ENCODE data around the gene GPR146.

DNA sequence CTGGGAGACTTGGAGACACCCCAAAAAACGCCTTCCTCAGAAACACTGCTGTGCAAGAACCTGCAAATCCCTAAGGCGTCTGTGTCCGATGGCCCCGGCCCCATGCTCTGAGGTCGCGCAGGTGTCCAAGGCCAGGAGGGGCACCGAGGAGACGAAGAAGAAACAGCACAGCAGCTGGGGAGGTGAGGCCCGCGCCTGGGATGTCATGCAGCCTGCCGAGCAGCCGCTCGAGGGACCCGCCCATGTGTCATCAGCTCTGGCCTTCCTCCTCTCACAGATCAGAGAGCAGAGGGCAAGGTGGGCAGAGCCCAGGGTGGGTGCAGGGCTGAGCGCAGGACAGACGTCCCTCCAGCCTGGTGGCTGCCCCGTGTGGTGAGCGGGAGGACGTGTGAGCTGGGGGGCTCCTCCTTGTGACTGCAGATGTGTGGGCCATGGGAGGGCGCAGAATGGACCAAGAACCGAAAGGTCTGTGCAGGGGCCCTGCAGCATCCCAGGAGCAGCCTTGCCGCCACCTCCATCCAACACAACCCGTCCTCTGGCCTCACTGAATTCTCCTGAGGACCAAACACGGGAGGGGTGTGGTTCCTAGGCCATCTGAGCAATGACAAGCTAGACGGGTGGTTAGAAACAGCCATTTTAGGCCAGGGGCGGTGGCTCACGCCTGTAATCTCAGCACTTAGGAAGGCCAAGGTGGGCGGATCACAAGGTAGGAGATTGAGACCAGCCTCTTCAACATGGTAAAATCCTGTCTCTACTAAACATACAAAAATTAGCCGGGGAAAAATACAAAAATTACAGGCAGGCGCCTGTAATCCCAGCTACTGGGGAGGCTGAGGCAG is 30.5 kb downstream of the GPR146 start:
- TF ChIP-seq POLR2A (IDR thresholded peaks at IDR 0.05) = no peak
- TF ChIP-seq, protein P1, sequence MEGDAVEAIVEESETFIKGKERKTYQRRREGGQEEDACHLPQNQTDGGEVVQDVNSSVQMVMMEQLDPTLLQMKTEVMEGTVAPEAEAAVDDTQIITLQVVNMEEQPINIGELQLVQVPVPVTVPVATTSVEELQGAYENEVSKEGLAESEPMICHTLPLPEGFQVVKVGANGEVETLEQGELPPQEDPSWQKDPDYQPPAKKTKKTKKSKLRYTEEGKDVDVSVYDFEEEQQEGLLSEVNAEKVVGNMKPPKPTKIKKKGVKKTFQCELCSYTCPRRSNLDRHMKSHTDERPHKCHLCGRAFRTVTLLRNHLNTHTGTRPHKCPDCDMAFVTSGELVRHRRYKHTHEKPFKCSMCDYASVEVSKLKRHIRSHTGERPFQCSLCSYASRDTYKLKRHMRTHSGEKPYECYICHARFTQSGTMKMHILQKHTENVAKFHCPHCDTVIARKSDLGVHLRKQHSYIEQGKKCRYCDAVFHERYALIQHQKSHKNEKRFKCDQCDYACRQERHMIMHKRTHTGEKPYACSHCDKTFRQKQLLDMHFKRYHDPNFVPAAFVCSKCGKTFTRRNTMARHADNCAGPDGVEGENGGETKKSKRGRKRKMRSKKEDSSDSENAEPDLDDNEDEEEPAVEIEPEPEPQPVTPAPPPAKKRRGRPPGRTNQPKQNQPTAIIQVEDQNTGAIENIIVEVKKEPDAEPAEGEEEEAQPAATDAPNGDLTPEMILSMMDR (IDR thresholded peaks at IDR 0.05) = no peak
